ENCODE results near the gene TNFRSF1A.

Gene TNFRSF1A

GRCh38 chr12:6279631-6280030 is 62.2 kb downstream of the TNFRSF1A start:
- Mint-ChIP-seq H3K27me3 (ENCODE audit: low read depth) (peaks cover 33% of the 10 kb centered on the region), H3K36me3 (ENCODE audit: low read depth) (no peaks in the 10 kb centered on the region), H3K4me1 (peaks cover 10% of the 10 kb centered on the region), H3K9me3 (no peaks in the 10 kb centered on the region), H3K4me3 (peak overlapping the region; percentile 47 to 65 (median 65)), H3K27ac (peak overlapping the region in 1 of 3 experiments; percentile 18)
- TF ChIP-seq CTCF (IDR thresholded peaks at IDR 0.05; ENCODE audit: unreplicated experiment in 3 of 3) = no peak

GRCh38 chr12:6279256-6279628 is 62.6 kb downstream of the TNFRSF1A start:
- Mint-ChIP-seq H3K4me3 (peak overlapping the region; percentile 65 to 69 (median 67)), H3K36me3 (ENCODE audit: low read depth) (no peaks in the 10 kb centered on the region), H3K27me3 (ENCODE audit: low read depth) (peaks cover 30% of the 10 kb centered on the region), H3K4me1 (peaks cover 12% of the 10 kb centered on the region), H3K9me3 (no peaks in the 10 kb centered on the region), H3K27ac (no peak overlapping the region)
- TF ChIP-seq CTCF (IDR thresholded peaks at IDR 0.05; ENCODE audit: unreplicated experiment in 3 of 3) = no peak
